Neural cell (in vitro differentiated cells): ENCODE data around the gene TNIP2.

Source experiments
- CTCF ChIP-seq: fragments of 450-650 bp; IDR thresholded peaks from 2 replicates; pipeline ENCODE4 v1.5.1; 2014; ENCODE audit warnings: antibody characterized with exemption, mild to moderate bottlenecking, moderate library complexity; ENCODE audit not compliant: poor library complexity, severe bottlenecking
- EP300 ChIP-seq: fragments of 450-650 bp; conservative IDR thresholded peaks from 2 replicates; pipeline ENCODE4 v1.6.1; 2014; ENCODE audit warnings: antibody characterized with exemption, mild to moderate bottlenecking, moderate library complexity; ENCODE audit not compliant: poor library complexity, severe bottlenecking
- EZH2 ChIP-seq: fragments of 200-600, 300-800 bp; shearing (Covaris generic), sonication (generic); IDR thresholded peaks from 2 replicates; pipeline ENCODE4 v1.6.1; 2014; ENCODE audit warnings: antibody characterized with exemption, low read length, borderline replicate concordance, mild to moderate bottlenecking; ENCODE audit not compliant: insufficient read depth, poor library complexity, severe bottlenecking
- MXI1 ChIP-seq: fragments of 450-650 bp; conservative IDR thresholded peaks from 2 replicates; pipeline ENCODE4 v1.6.1; 2014; ENCODE audit warnings: antibody characterized with exemption, mild to moderate bottlenecking; ENCODE audit not compliant: poor library complexity, severe bottlenecking
- POLR2AphosphoS5 ChIP-seq: IDR thresholded peaks from 2 replicates; pipeline ENCODE4 v1.6.1; 2012
- RAD21 ChIP-seq: fragments of 450-650 bp; conservative IDR thresholded peaks from 2 replicates; pipeline ENCODE4 v1.6.1; 2014; ENCODE audit warnings: antibody characterized with exemption, mild to moderate bottlenecking, moderate library complexity
- REST ChIP-seq: IDR thresholded peaks from 2 replicates; pipeline ENCODE4 v1.6.1; 2012; ENCODE audit warnings: borderline replicate concordance
- TAF1 ChIP-seq: IDR thresholded peaks from 2 replicates; pipeline ENCODE4 v1.6.1; 2012; ENCODE audit warnings: low read depth

- TF ChIP-seq EZH2, result no peak
- no peak for TF ChIP-seq CTCF
- no peak for TF ChIP-seq EP300
- no peak for TF ChIP-seq POLR2AphosphoS5
- no peak for TF ChIP-seq TAF1
- no peak for TF ChIP-seq REST
- TF ChIP-seq RAD21, result no peak
- TF ChIP-seq MXI1, result no peak
These were observed 10.6 kb downstream of the TNIP2 start for GRCh38 chr4:2745516-2745915.
